ENCODE measurements around the gene TEX13A. TPM values are rescaled to one million over a fixed set of nuclear protein-coding genes. Genes with fewer than 3 reads are reported as not detected.

The TEX13A gene
- polyA plus RNA-seq, 1 donor (not counting 4 experiments of a cell fraction or from before 2014, with no cell fraction given) = not detected

GRCh38 chrX:105209406-105209805 lies 11.1 kb downstream of the TEX13A start:
- H3K27me3 ChIP-seq (ENCODE audit: control insufficient read depth, extremely low read depth, insufficient read depth, low read length) = peaks cover 3% of the 10 kb centered on the region
- no peak overlapping the region for H3K27ac ChIP-seq (ENCODE audit: control insufficient read depth, insufficient read depth, low read length)
- H3K9me1 ChIP-seq (ENCODE audit: control insufficient read depth, extremely low read depth, insufficient read depth, low read length) = no peaks in the 10 kb centered on the region
- H3K36me3 ChIP-seq (ENCODE audit: control insufficient read depth in 2 of 2, extremely low read depth in 1 of 2, insufficient read depth in 2 of 2, low read length in 2 of 2) = no peaks in the 10 kb centered on the region
- TF ChIP-seq CTCF (optimal IDR thresholded peaks at IDR 0.05 in 1 of 3, IDR thresholded peaks at IDR 0.05 in 1 of 3, conservative IDR thresholded peaks at IDR 0.05 in 1 of 3; ENCODE audit: extremely low read depth in 1 of 3, insufficient read depth in 2 of 3, low read length in 3 of 3) (no peak), EZH2 (IDR thresholded peaks at IDR 0.05; ENCODE audit: low read length) (no peak)
- H4K20me1 ChIP-seq (ENCODE audit: control insufficient read depth, extremely low read depth, insufficient read depth, low read length) = no peaks in the 10 kb centered on the region
- no peak overlapping the region for H3K4me2 ChIP-seq (ENCODE audit: control insufficient read depth, extremely low read depth, insufficient read depth, low read depth, low read length)
- no peak for FAIRE-seq
- H2AFZ ChIP-seq (ENCODE audit: control insufficient read depth, low read length) = no peak overlapping the region
- no peak for DNase-seq (ENCODE audit: low read depth, low spot score)
- H3K4me3 ChIP-seq (ENCODE audit: control insufficient read depth in 2 of 3, extremely low read depth in 1 of 3, insufficient read depth in 2 of 3, low read depth in 1 of 3, low read length in 3 of 3) = no peak overlapping the region
- H3K9me3 ChIP-seq (ENCODE audit: control insufficient read depth, low read depth, low read length) = no peaks in the 10 kb centered on the region
- H3K79me2 ChIP-seq (ENCODE audit: control insufficient read depth, insufficient read depth, low read length) = no peaks in the 10 kb centered on the region
- H3K9ac ChIP-seq (ENCODE audit: control insufficient read depth, extremely low read depth, insufficient read depth, low read length) = no peak overlapping the region
- H3K4me1 ChIP-seq (ENCODE audit: control insufficient read depth, extremely low read depth, insufficient read depth, low read length) = no peaks in the 10 kb centered on the region
- dilution Hi-C loops (cut with MboI; ENCODE audit: extremely low pct_ligation_motif_present, low sequenced_read_pairs) = no loop called here

- no peak for FAIRE-seq
- dilution Hi-C loops (cut with MboI; ENCODE audit: extremely low pct_ligation_motif_present, low sequenced_read_pairs) = no loop called here
Observed at GRCh38 chrX:105191878-105192277, 28.6 kb downstream of the TEX13A start.

More at GRCh38 chrX:105191878-105192277, 28.6 kb downstream of the TEX13A start:
- Histone ChIP-seq H3K27me3 (ENCODE audit: control insufficient read depth, extremely low read depth, insufficient read depth, low read length) (no peaks in the 10 kb centered on the region), H3K4me2 (ENCODE audit: control insufficient read depth, extremely low read depth, insufficient read depth, low read depth, low read length) (no peak overlapping the region), H3K4me3 (ENCODE audit: control insufficient read depth in 2 of 3, extremely low read depth in 1 of 3, insufficient read depth in 2 of 3, low read depth in 1 of 3, low read length in 3 of 3) (no peak overlapping the region), H3K36me3 (ENCODE audit: control insufficient read depth in 2 of 2, extremely low read depth in 1 of 2, insufficient read depth in 2 of 2, low read length in 2 of 2) (no peaks in the 10 kb centered on the region), H3K9me3 (ENCODE audit: control insufficient read depth, low read depth, low read length) (no peaks in the 10 kb centered on the region), H3K27ac (ENCODE audit: control insufficient read depth, insufficient read depth, low read length) (no peak overlapping the region), H3K9ac (ENCODE audit: control insufficient read depth, extremely low read depth, insufficient read depth, low read length) (no peak overlapping the region), H3K79me2 (ENCODE audit: control insufficient read depth, insufficient read depth, low read length) (no peaks in the 10 kb centered on the region), H3K9me1 (ENCODE audit: control insufficient read depth, extremely low read depth, insufficient read depth, low read length) (no peaks in the 10 kb centered on the region), H2AFZ (ENCODE audit: control insufficient read depth, low read length) (no peak overlapping the region), H3K4me1 (ENCODE audit: control insufficient read depth, extremely low read depth, insufficient read depth, low read length) (no peaks in the 10 kb centered on the region), H4K20me1 (ENCODE audit: control insufficient read depth, extremely low read depth, insufficient read depth, low read length) (no peaks in the 10 kb centered on the region)
- DNase-seq (ENCODE audit: low read depth, low spot score) = no peak
- TF ChIP-seq EZH2 (IDR thresholded peaks at IDR 0.05; ENCODE audit: low read length) (no peak), CTCF (optimal IDR thresholded peaks at IDR 0.05 in 1 of 3, IDR thresholded peaks at IDR 0.05 in 1 of 3, conservative IDR thresholded peaks at IDR 0.05 in 1 of 3; ENCODE audit: extremely low read depth in 1 of 3, insufficient read depth in 2 of 3, low read length in 3 of 3) (peak; percentile 60 to 81 (median 80))
